ENCODE results near the gene ILF3.
A peak's percentile ranks its signal among the peaks of the same experiment; 100 is the strongest.

ILF3 gene

GRCh38 chr19:10679743-10680142, 25.6 kb downstream of the ILF3 start:
- DNase-seq: no peak

- no peak for DNase-seq
These were observed 26.5 kb downstream of the ILF3 start for GRCh38 chr19:10680545-10681135.

- DNase-seq: no peak
These were observed 27.5 kb downstream of the ILF3 start for GRCh38 chr19:10681658-10682057.

- DNase-seq: no peak
These were observed 28.4 kb downstream of the ILF3 start for GRCh38 chr19:10682397-10683063.

- DNase-seq: no peak
These were observed 28.9 kb downstream of the ILF3 start for GRCh38 chr19:10683064-10683426.

- DNase-seq: no peak
These were observed 29.4 kb downstream of the ILF3 start for GRCh38 chr19:10683582-10683981.

GRCh38 chr19:10685210-10685609, 31.1 kb downstream of the ILF3 start:
- DNase-seq: no peak

GRCh38 chr19:10686193-10686592, 32.0 kb downstream of the ILF3 start:
- DNase-seq: no peak

- DNase-seq: no peak
These were observed 32.7 kb downstream of the ILF3 start for GRCh38 chr19:10686661-10687517.

- no peak for DNase-seq
These were observed 33.6 kb downstream of the ILF3 start for GRCh38 chr19:10687518-10688288.

GRCh38 chr19:10688545-10689280, 34.6 kb downstream of the ILF3 start:
- DNase-seq: no peak

- DNase-seq: peak; percentile 60
These were observed 36.2 kb downstream of the ILF3 start for GRCh38 chr19:10690341-10690781.

- no peak for DNase-seq
These were observed 37.2 kb downstream of the ILF3 start for GRCh38 chr19:10691178-10691881.

- DNase-seq: no peak
These were observed 37.7 kb downstream of the ILF3 start for GRCh38 chr19:10691883-10692282.

- no peak for DNase-seq
These were observed 38.6 kb downstream of the ILF3 start for GRCh38 chr19:10692673-10693264.

- no peak for DNase-seq
These were observed 40.7 kb downstream of the ILF3 start for GRCh38 chr19:10694706-10695307.

GRCh38 chr19:10695401-10696398, 41.6 kb downstream of the ILF3 start:
- DNase-seq: peak; percentile 91

GRCh38 chr19:10699650-10700335, 45.6 kb downstream of the ILF3 start:
- DNase-seq: peak; percentile 66

GRCh38 chr19:10701955-10702525, 47.9 kb downstream of the ILF3 start:
- peak; percentile 29 for DNase-seq
